K562 (cell line): ENCODE results near the gene BNC2. TPM values are rescaled to one million over a fixed set of nuclear protein-coding genes. Genes with fewer than 3 reads are reported as not detected.

Experiments
- ATAC-seq: fragments of 200-7000 bp; cut with Tn5 transposase; 3 replicates; pipeline ENCODE4 v1.9.1; 2020; ENCODE audit warnings: moderate library complexity
- BruUV-seq: library from RNA; stranded (reverse); fragments of 400-500 nt; replicated peaks from 2 replicates; lab custom pipeline; 2021; lab: Mats Ljungman, UMichigan
- CTCF ChIA-PET: fragments of 300-600 bp; formaldehyde crosslinking; extraction: SDS; loops from one replicate; lab custom pipeline; 2021; ENCODE audit warnings: low intra/inter-chr PET ratio; lab: Yijun Ruan, JAX
- POLR2A ChIA-PET: fragments of 300-600, 350-650 bp; sonication (Branson Sonifier 250); formaldehyde crosslinking; extraction: SDS; loops from one replicate; lab custom pipeline; 2021; ENCODE audit warnings: antibody characterized with exemption, inconsistent platforms; lab: Yijun Ruan, JAX
- DNase-seq, 4 experiments: peaks; one replicate each; pipeline versions ENCODE4 v3.0.0 to v3.0.0-alpha.2; 2011 to 2018; ENCODE audit warnings: low spot score in 3 of 4, mixed read lengths in 3 of 4; ENCODE audit errors: extremely low read depth in 1 of 4
- FAIRE-seq: peaks from 2 replicates; lab custom pipeline; 2011; peaks lifted over from hg19 to GRCh38; lab: Jason Lieb, UNC
- H2AFZ ChIP-seq: 2 replicates; pipeline ENCODE4 v1.6.0; 2011; ENCODE audit warnings: low read depth, low read length, control low read depth, inconsistent platforms
- H3K27ac ChIP-seq: fragments of 200-600 bp; 3 replicates; pipeline ENCODE4 v1.8.0; 2011; ENCODE audit warnings: low read depth, mild to moderate bottlenecking, control low read depth, inconsistent platforms, low read length, moderate library complexity, mixed read lengths; ENCODE audit errors: extremely low read depth
- H3K27me3 ChIP-seq, 2 experiments: fragments of 300-600 bp in 1 of 2; 2 replicates in 1 of 2; 3 replicates in 1 of 2; pipeline versions ENCODE4 v1.6.0 to v1.8.0; 2011; ENCODE audit warnings: inconsistent platforms in 2 of 2, low read length in 2 of 2, mild to moderate bottlenecking in 1 of 2, mixed read lengths in 1 of 2, moderate library complexity in 1 of 2; ENCODE audit not compliant: control insufficient read depth in 2 of 2, insufficient read depth in 2 of 2
- H3K36me3 ChIP-seq: fragments of 300-600 bp; 3 replicates; pipeline ENCODE4 v1.8.0; 2011; ENCODE audit warnings: mild to moderate bottlenecking, low read length, inconsistent platforms; ENCODE audit not compliant: control insufficient read depth, insufficient read depth
- H3K4me1 ChIP-seq, 2 experiments: fragments of 200-600 bp in 1 of 2; replicated peaks in 1 of 2; 2 replicates in 1 of 2; 3 replicates in 1 of 2; pipeline versions ENCODE4 v1.5.1 to v1.8.0; 2011; ENCODE audit warnings: inconsistent platforms in 2 of 2, low read length in 2 of 2, mild to moderate bottlenecking in 1 of 2, mixed read lengths in 1 of 2, moderate library complexity in 1 of 2; ENCODE audit not compliant: control insufficient read depth in 2 of 2, insufficient read depth in 2 of 2
- H3K4me2 ChIP-seq: 2 replicates; pipeline ENCODE4 v1.6.1; 2011; ENCODE audit warnings: low read length, control low read depth, inconsistent platforms, mixed read lengths; ENCODE audit not compliant: insufficient read depth
- H3K4me3 ChIP-seq: fragments of 200-600 bp; sonication (generic), shearing (Covaris generic); 2 replicates; pipeline ENCODE4 v1.5.1; 2016; ENCODE audit warnings: control low read depth, inconsistent platforms
- H3K79me2 ChIP-seq: fragments of 200-600 bp; 3 replicates; pipeline ENCODE4 v1.8.0; 2011; ENCODE audit warnings: low read length, inconsistent platforms; ENCODE audit not compliant: control insufficient read depth, insufficient read depth
- H3K9ac ChIP-seq, 2 experiments: 2 replicates each; pipeline versions ENCODE4 v1.6.0 to v1.6.1; 2011; ENCODE audit warnings: low read depth in 2 of 2, low read length in 2 of 2, control low read depth in 1 of 2, inconsistent platforms in 1 of 2, mild to moderate bottlenecking in 1 of 2, mixed read lengths in 1 of 2; ENCODE audit not compliant: insufficient read depth in 1 of 2
- H3K9me1 ChIP-seq: one replicate; pipeline ENCODE4 v1.6.0; 2011; ENCODE audit warnings: inconsistent platforms, mild to moderate bottlenecking, low read length, moderate library complexity; ENCODE audit not compliant: control insufficient read depth, insufficient read depth
- H3K9me3 ChIP-seq: replicated peaks from 2 replicates; pipeline ENCODE4 v1.5.1; 2011; ENCODE audit warnings: low read depth, low read length, inconsistent platforms; ENCODE audit not compliant: control insufficient read depth, insufficient read depth
- H4K20me1 ChIP-seq: replicated peaks from 2 replicates; pipeline ENCODE4 v1.6.1; 2011; ENCODE audit warnings: low read length, inconsistent platforms, mixed read lengths; ENCODE audit not compliant: control insufficient read depth, insufficient read depth
- LARP7 ChIP-seq: fragments of 450-650 bp; IDR thresholded peaks from 2 replicates; pipeline ENCODE4 v1.6.1; 2016
- NFE2 ChIP-seq: IDR thresholded peaks from 2 replicates; pipeline ENCODE4 v1.6.1; 2014; ENCODE audit warnings: antibody characterized with exemption, low read depth
- STAT5B ChIP-seq: fragments of 250-450 bp; sonication (Bioruptor Pico); IDR thresholded peaks from 2 replicates; pipeline ENCODE4 v1.8.0; 2021; ENCODE audit warnings: mild to moderate bottlenecking, inconsistent platforms
- ZNF165 ChIP-seq: fragments of 250-450 bp; sonication (Bioruptor Pico); IDR thresholded peaks from 2 replicates; pipeline ENCODE4 v1.4.0; 2020; ENCODE audit warnings: borderline replicate concordance
- ZNF354B ChIP-seq: fragments of 250-450 bp; sonication (Bioruptor Pico); IDR thresholded peaks from 2 replicates; pipeline ENCODE4 v1.4.0; 2020
- WGBS: fragments of 100-300 bp; shearing (Covaris generic); methylation state at CpG from one replicate; pipeline ENCODE4 v1.1.6; 2016; ENCODE audit warnings: low coverage, mixed read lengths; ENCODE audit not compliant: insufficient coverage; ENCODE audit errors: missing lambda C conversion rate; 5-methylcytosine and 5-hydroxymethylcytosine counted together
- in situ Hi-C: fragments of 300-500 bp; cut with MboI; formaldehyde crosslinking; loops from 4 replicates; pipeline ENCODE4 v1.15.0; 2018; ENCODE audit warnings: inconsistent platforms, mixed read lengths
- intact Hi-C: fragments of 100-400 bp; cut with micrococcal nuclease; formaldehyde crosslinking; loops from 2 replicates; pipeline ENCODE4 v1.14.2; 2022
- polyA plus RNA-seq, 8 experiments: library from polyadenylated mRNA; depleted of rRNA in 4 of 8; stranded (reverse) in 5 of 8; unstranded in 3 of 8; fragments of >200 nt; fragmentation: Nextera tagmentation in 2 of 8; fragmentation: Illumina TruSeq in 1 of 8; extraction: Ambion mirVana in 2 of 8; extraction: Trizol in 1 of 8; gene quantifications; 2 replicates each; pipeline versions ENCODE4 v1.2.1 to v1.2.3, GENCODE V29; 2011 to 2014; ENCODE audit warnings: inconsistent platforms in 1 of 8, missing spikeins in 1 of 8
- total RNA-seq, 7 experiments: library from RNA; depleted of rRNA in 6 of 7; stranded (reverse); fragments of >200 nt in 6 of 7; fragmentation: Illumina TruSeq in 2 of 7; extraction: Trizol in 2 of 7; gene quantifications; 2 replicates each; pipeline versions ENCODE4 v1.2.1 to v1.2.3, GENCODE V29; 2011 to 2021; ENCODE audit warnings: low replicate concordance in 1 of 7
- TF ChIP-seq, protein P1 (sequence below): sonication (generic); formaldehyde crosslinking; IDR thresholded peaks from 2 replicates; pipeline ENCODE4 v1.8.0; 2022; ENCODE audit warnings: mild to moderate bottlenecking, missing genetic modification reagents
- TF ChIP-seq, protein P2 (sequence below): sonication (generic); formaldehyde crosslinking; IDR thresholded peaks from 2 replicates; pipeline ENCODE4 v1.8.0; 2023; ENCODE audit warnings: missing genetic modification reagents, mild to moderate bottlenecking, borderline replicate concordance
- TF ChIP-seq, protein P3 (sequence below): fragments of 250-450 bp; sonication (Bioruptor Pico); IDR thresholded peaks from 2 replicates; pipeline ENCODE4 v1.8.0; 2022; ENCODE audit warnings: moderate library complexity, mild to moderate bottlenecking, inconsistent platforms

The BNC2 gene
- total and polyA plus RNA-seq, 9 of the 15 experiments (the other 6 are each of a cell fraction or from before 2014, with no cell fraction given): not detected

DNA sequence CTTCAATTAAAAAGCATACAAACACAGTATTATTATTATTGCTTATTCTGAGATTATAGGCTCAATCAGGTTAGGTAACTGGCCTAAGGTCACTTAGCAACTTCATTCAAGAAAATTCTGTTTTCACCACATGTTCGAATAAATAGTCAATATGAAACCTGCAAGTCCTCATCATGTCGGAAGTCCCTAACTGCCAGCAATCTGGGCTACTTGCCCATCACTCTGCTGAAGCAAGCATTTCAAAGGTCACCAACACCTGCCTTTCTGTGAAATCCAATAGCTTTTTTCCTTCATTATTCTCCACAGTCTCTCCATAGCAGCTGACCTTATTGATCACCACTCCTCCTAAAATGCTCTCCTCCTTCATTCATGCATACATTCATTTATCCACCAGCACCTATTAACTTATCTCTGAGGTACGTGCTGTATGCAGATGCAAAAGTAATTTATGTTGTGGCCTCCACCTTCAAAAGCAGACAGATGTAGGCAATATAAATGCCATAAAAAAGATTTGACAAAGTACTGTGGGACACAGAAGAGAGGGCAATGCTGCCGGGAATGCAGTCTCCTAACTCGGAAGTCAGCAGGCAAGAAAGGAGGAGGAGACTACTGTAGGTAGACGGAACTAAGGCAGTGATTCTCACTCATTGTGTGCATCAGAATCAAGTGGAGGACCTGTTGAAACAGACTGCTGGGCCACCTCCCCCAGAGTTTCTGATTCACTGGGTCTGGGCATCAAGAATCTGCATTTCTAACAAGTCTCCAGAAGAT is 310.9 kb downstream of the BNC2 start:
- Histone ChIP-seq H3K9me3 (no peaks in the 10 kb centered on the region; the same call in 1 of the 2 replicates), H4K20me1 (no peaks in the 10 kb centered on the region), H3K27ac (no peak overlapping the region), H3K4me2 (no peak overlapping the region), H3K9me1 (no peaks in the 10 kb centered on the region), H3K36me3 (no peaks in the 10 kb centered on the region), H3K4me3 (no peak overlapping the region), H3K79me2 (no peaks in the 10 kb centered on the region), H2AFZ (no peak overlapping the region), H3K9ac (no peak overlapping the region), H3K27me3 (no peaks in the 10 kb centered on the region), H3K4me1 (no peaks in the 10 kb centered on the region)
- DNase-seq: no peak
- ChIA-PET CTCF (no interaction called here), POLR2A (no interaction called here)
- no TSS peak for BruUV-seq
- in situ Hi-C loops (no loop called here), intact Hi-C loops (no loop called here)
- no peak for ATAC-seq
- 0% methylated on average over 3 of the region's 6 CpGs for whole genome bisulfite sequencing
- TF ChIP-seq LARP7: no peak
- TF ChIP-seq, protein P1, sequence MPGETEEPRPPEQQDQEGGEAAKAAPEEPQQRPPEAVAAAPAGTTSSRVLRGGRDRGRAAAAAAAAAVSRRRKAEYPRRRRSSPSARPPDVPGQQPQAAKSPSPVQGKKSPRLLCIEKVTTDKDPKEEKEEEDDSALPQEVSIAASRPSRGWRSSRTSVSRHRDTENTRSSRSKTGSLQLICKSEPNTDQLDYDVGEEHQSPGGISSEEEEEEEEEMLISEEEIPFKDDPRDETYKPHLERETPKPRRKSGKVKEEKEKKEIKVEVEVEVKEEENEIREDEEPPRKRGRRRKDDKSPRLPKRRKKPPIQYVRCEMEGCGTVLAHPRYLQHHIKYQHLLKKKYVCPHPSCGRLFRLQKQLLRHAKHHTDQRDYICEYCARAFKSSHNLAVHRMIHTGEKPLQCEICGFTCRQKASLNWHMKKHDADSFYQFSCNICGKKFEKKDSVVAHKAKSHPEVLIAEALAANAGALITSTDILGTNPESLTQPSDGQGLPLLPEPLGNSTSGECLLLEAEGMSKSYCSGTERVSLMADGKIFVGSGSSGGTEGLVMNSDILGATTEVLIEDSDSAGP (CRISPR knock-in tag): no peak
- no peak for TF ChIP-seq NFE2
- no peak for FAIRE-seq

DNA sequence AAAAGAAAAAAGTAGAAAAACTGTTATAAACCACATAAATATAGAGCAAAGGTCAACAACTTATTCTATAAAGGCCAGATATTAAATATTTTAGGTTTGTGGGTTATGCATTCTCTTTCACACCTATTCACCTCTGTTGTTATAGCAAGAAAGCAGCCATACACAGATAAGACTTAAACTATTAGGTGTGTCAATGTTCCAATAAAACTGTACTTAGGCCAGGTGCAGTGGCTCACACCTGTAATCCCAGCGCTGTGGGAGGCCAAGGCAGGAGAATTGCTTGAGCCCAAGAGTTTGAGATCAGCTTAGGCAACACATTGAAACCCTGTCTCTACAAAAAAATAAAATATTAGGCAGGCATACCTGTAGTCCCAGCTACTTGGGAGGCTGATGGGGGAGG is 314.7 kb downstream of the BNC2 start:
- H2AFZ ChIP-seq: no peak overlapping the region
- H3K9me3 ChIP-seq: no peaks in the 10 kb centered on the region
- FAIRE-seq (no peak), DNase-seq (no peak), ATAC-seq (no peak)
- POLR2A ChIA-PET: no interaction called here
- CTCF ChIA-PET: no interaction called here
- intact Hi-C loops: no loop called here
- in situ Hi-C loops: no loop called here
- H3K4me3 ChIP-seq: no peak overlapping the region
- BruUV-seq: no TSS peak
- H3K4me2 ChIP-seq: no peak overlapping the region
- H3K4me1 ChIP-seq: no peaks in the 10 kb centered on the region
- no CpG with 5 or more reads among the region's 1 CpG for WGBS
- H3K27me3 ChIP-seq: no peaks in the 10 kb centered on the region
- no peak overlapping the region for H3K27ac ChIP-seq
- no peaks in the 10 kb centered on the region for H3K36me3 ChIP-seq
- no peaks in the 10 kb centered on the region for H3K79me2 ChIP-seq
- H4K20me1 ChIP-seq: no peaks in the 10 kb centered on the region
- H3K9ac ChIP-seq: no peak overlapping the region
- no peaks in the 10 kb centered on the region for H3K9me1 ChIP-seq
- no peak for TF ChIP-seq ZNF165 (CRISPR knock-in tag)
- TF ChIP-seq ZNF354B: no peak
- TF ChIP-seq, protein P2, sequence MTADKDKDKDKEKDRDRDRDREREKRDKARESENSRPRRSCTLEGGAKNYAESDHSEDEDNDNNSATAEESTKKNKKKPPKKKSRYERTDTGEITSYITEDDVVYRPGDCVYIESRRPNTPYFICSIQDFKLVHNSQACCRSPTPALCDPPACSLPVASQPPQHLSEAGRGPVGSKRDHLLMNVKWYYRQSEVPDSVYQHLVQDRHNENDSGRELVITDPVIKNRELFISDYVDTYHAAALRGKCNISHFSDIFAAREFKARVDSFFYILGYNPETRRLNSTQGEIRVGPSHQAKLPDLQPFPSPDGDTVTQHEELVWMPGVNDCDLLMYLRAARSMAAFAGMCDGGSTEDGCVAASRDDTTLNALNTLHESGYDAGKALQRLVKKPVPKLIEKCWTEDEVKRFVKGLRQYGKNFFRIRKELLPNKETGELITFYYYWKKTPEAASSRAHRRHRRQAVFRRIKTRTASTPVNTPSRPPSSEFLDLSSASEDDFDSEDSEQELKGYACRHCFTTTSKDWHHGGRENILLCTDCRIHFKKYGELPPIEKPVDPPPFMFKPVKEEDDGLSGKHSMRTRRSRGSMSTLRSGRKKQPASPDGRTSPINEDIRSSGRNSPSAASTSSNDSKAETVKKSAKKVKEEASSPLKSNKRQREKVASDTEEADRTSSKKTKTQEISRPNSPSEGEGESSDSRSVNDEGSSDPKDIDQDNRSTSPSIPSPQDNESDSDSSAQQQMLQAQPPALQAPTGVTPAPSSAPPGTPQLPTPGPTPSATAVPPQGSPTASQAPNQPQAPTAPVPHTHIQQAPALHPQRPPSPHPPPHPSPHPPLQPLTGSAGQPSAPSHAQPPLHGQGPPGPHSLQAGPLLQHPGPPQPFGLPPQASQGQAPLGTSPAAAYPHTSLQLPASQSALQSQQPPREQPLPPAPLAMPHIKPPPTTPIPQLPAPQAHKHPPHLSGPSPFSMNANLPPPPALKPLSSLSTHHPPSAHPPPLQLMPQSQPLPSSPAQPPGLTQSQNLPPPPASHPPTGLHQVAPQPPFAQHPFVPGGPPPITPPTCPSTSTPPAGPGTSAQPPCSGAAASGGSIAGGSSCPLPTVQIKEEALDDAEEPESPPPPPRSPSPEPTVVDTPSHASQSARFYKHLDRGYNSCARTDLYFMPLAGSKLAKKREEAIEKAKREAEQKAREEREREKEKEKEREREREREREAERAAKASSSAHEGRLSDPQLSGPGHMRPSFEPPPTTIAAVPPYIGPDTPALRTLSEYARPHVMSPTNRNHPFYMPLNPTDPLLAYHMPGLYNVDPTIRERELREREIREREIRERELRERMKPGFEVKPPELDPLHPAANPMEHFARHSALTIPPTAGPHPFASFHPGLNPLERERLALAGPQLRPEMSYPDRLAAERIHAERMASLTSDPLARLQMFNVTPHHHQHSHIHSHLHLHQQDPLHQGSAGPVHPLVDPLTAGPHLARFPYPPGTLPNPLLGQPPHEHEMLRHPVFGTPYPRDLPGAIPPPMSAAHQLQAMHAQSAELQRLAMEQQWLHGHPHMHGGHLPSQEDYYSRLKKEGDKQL (CRISPR knock-in tag): no peak
- TF ChIP-seq, protein P3, sequence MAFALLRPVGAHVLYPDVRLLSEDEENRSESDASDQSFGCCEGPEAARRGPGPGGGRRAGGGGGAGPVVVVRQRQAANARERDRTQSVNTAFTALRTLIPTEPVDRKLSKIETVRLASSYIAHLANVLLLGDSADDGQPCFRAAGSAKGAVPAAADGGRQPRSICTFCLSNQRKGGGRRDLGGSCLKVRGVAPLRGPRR (CRISPR knock-in tag): no peak
- TF ChIP-seq STAT5B (CRISPR knock-in tag): no peak
